Neural cell (in vitro differentiated cells): ENCODE data around the gene OGN. TPM values are rescaled to one million over a fixed set of nuclear protein-coding genes. Genes with fewer than 3 reads are reported as not detected.

Experiments
- H2AFZ ChIP-seq: fragments of 200-600, 300-800 bp; sonication (generic), shearing (Covaris generic); 2 replicates; pipeline ENCODE4 v1.6.0; 2014; ENCODE audit warnings: low read depth, mild to moderate bottlenecking, antibody characterized with exemption, low read length, moderate library complexity
- H3F3A ChIP-seq: fragments of 200-600 bp; shearing (Covaris generic); 2 replicates; pipeline ENCODE4 v1.6.1; 2016; ENCODE audit warnings: mild to moderate bottlenecking, moderate library complexity, mixed read lengths, antibody characterized with exemption, low read length; ENCODE audit not compliant: insufficient read depth, poor library complexity, severe bottlenecking
- H3K27ac ChIP-seq: fragments of 200-600, 300-800 bp; sonication (generic), shearing (Covaris generic); 2 replicates; pipeline ENCODE4 v1.5.1; 2014; ENCODE audit warnings: mild to moderate bottlenecking, low read length, moderate library complexity
- H3K27me3 ChIP-seq: fragments of 300-800, 200-600 bp; sonication (generic), shearing (Covaris generic); 2 replicates; pipeline ENCODE4 v1.6.0; 2014; ENCODE audit warnings: mild to moderate bottlenecking, low read depth, low read length, moderate library complexity; ENCODE audit not compliant: insufficient read depth
- H3K36me3 ChIP-seq: fragments of 300-800, 200-600 bp; sonication (generic), shearing (Covaris generic); 2 replicates; pipeline ENCODE4 v1.5.1; 2014; ENCODE audit warnings: mild to moderate bottlenecking, antibody characterized with exemption, low read length, moderate library complexity; ENCODE audit not compliant: insufficient read depth
- H3K4me2 ChIP-seq: fragments of 300-800, 200-600 bp; sonication (generic), shearing (Covaris generic); 2 replicates; pipeline ENCODE4 v1.6.0; 2014; ENCODE audit warnings: mild to moderate bottlenecking, low read length
- H3K4me3 ChIP-seq: fragments of 300-800, 200-600 bp; sonication (generic), shearing (Covaris generic); 2 replicates; pipeline ENCODE4 v1.5.1; 2014; ENCODE audit warnings: mild to moderate bottlenecking, low read length, moderate library complexity
- H3K79me2 ChIP-seq: fragments of 200-600 bp; shearing (Covaris generic); replicated peaks from 2 replicates; pipeline ENCODE4 v1.6.0; 2014; ENCODE audit warnings: mild to moderate bottlenecking, low read length, moderate library complexity; ENCODE audit not compliant: insufficient read depth
- H3K9ac ChIP-seq: fragments of 300-800, 200-600 bp; sonication (generic), shearing (Covaris generic); 2 replicates; pipeline ENCODE4 v1.6.1; 2016; ENCODE audit warnings: mild to moderate bottlenecking, low read length, mixed read lengths
- H3K9me2 ChIP-seq: fragments of 200-600 bp; shearing (Covaris generic); 2 replicates; pipeline ENCODE4 v1.6.1; 2016; ENCODE audit warnings: mild to moderate bottlenecking, low read length, mixed read lengths; ENCODE audit not compliant: insufficient read depth
- H3K9me3 ChIP-seq: fragments of 200-600, 300-800 bp; sonication (generic), shearing (Covaris generic); 2 replicates; pipeline ENCODE4 v1.6.1; 2016; ENCODE audit warnings: mild to moderate bottlenecking, mixed run types, low read length, moderate library complexity, mixed read lengths
- H4K20me1 ChIP-seq: fragments of 200-600 bp; shearing (Covaris generic); 2 replicates; pipeline ENCODE4 v1.6.1; 2016; ENCODE audit warnings: mild to moderate bottlenecking, mixed run types; ENCODE audit not compliant: insufficient read depth
- EP300 ChIP-seq: fragments of 450-650 bp; conservative IDR thresholded peaks from 2 replicates; pipeline ENCODE4 v1.6.1; 2014; ENCODE audit warnings: antibody characterized with exemption, mild to moderate bottlenecking, moderate library complexity; ENCODE audit not compliant: poor library complexity, severe bottlenecking
- EZH2 ChIP-seq: fragments of 200-600, 300-800 bp; shearing (Covaris generic), sonication (generic); IDR thresholded peaks from 2 replicates; pipeline ENCODE4 v1.6.1; 2014; ENCODE audit warnings: antibody characterized with exemption, low read length, borderline replicate concordance, mild to moderate bottlenecking; ENCODE audit not compliant: insufficient read depth, poor library complexity, severe bottlenecking
- MXI1 ChIP-seq: fragments of 450-650 bp; conservative IDR thresholded peaks from 2 replicates; pipeline ENCODE4 v1.6.1; 2014; ENCODE audit warnings: antibody characterized with exemption, mild to moderate bottlenecking; ENCODE audit not compliant: poor library complexity, severe bottlenecking
- POLR2AphosphoS5 ChIP-seq: IDR thresholded peaks from 2 replicates; pipeline ENCODE4 v1.6.1; 2012
- RAD21 ChIP-seq: fragments of 450-650 bp; conservative IDR thresholded peaks from 2 replicates; pipeline ENCODE4 v1.6.1; 2014; ENCODE audit warnings: antibody characterized with exemption, mild to moderate bottlenecking, moderate library complexity
- SMC3 ChIP-seq: fragments of 450-650 bp; conservative IDR thresholded peaks from 2 replicates; pipeline ENCODE4 v1.6.1; 2014; ENCODE audit warnings: antibody characterized with exemption, mild to moderate bottlenecking, moderate library complexity; ENCODE audit not compliant: poor library complexity
- TAF1 ChIP-seq: IDR thresholded peaks from 2 replicates; pipeline ENCODE4 v1.6.1; 2012; ENCODE audit warnings: low read depth
- polyA plus RNA-seq: library from polyadenylated mRNA; depleted of rRNA; stranded (reverse); fragments of >200 nt; gene quantifications from 2 replicates; pipeline ENCODE4 v1.2.3, GENCODE V29; 2014
- TF ChIP-seq, protein P1 (sequence below): IDR thresholded peaks from 2 replicates; pipeline ENCODE4 v1.6.1; 2012; ENCODE audit warnings: borderline replicate concordance
- TF ChIP-seq, protein P2 (sequence below): fragments of 450-650 bp; IDR thresholded peaks from 2 replicates; pipeline ENCODE4 v1.5.1; 2014; ENCODE audit warnings: antibody characterized with exemption, mild to moderate bottlenecking, moderate library complexity; ENCODE audit not compliant: poor library complexity, severe bottlenecking

Gene OGN
- polyA plus RNA-seq, 1 donor from 2014 or later = not detected

DNA sequence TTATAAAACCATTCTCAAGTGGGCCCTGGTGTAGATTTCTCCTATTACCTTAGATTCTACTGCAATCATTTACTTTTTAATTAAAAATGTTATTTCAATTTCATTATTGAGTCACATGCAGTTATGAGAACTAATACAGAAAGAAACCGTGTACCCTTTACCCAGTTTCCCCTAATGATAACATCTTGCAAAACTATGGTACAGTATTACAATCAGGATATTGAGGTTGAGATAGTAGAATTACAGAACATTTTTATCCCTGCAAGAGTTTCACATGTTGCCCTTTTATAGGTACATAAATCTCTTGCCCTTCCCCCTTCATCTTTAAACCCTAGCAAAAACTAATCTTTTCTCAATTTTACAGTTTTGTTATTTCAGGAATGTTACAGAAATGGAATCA, 30.9 kb upstream of the OGN start:
- no peak overlapping the region for H2AFZ ChIP-seq
- no peak overlapping the region for H3K4me3 ChIP-seq
- H3K27me3 ChIP-seq = no peaks in the 10 kb centered on the region
- no peaks in the 10 kb centered on the region for H4K20me1 ChIP-seq
- no peak overlapping the region for H3K9ac ChIP-seq
- no peaks in the 10 kb centered on the region for H3K9me2 ChIP-seq
- H3F3A ChIP-seq = no peaks in the 10 kb centered on the region
- no peaks in the 10 kb centered on the region for H3K36me3 ChIP-seq
- no peaks in the 10 kb centered on the region for H3K9me3 ChIP-seq
- TF ChIP-seq TAF1 (no peak), EP300 (no peak), MXI1 (no peak), SMC3 (no peak), RAD21 (no peak), EZH2 (no peak), POLR2AphosphoS5 (no peak)
- TF ChIP-seq, protein P1, sequence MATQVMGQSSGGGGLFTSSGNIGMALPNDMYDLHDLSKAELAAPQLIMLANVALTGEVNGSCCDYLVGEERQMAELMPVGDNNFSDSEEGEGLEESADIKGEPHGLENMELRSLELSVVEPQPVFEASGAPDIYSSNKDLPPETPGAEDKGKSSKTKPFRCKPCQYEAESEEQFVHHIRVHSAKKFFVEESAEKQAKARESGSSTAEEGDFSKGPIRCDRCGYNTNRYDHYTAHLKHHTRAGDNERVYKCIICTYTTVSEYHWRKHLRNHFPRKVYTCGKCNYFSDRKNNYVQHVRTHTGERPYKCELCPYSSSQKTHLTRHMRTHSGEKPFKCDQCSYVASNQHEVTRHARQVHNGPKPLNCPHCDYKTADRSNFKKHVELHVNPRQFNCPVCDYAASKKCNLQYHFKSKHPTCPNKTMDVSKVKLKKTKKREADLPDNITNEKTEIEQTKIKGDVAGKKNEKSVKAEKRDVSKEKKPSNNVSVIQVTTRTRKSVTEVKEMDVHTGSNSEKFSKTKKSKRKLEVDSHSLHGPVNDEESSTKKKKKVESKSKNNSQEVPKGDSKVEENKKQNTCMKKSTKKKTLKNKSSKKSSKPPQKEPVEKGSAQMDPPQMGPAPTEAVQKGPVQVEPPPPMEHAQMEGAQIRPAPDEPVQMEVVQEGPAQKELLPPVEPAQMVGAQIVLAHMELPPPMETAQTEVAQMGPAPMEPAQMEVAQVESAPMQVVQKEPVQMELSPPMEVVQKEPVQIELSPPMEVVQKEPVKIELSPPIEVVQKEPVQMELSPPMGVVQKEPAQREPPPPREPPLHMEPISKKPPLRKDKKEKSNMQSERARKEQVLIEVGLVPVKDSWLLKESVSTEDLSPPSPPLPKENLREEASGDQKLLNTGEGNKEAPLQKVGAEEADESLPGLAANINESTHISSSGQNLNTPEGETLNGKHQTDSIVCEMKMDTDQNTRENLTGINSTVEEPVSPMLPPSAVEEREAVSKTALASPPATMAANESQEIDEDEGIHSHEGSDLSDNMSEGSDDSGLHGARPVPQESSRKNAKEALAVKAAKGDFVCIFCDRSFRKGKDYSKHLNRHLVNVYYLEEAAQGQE = no peak
- TF ChIP-seq, protein P2, sequence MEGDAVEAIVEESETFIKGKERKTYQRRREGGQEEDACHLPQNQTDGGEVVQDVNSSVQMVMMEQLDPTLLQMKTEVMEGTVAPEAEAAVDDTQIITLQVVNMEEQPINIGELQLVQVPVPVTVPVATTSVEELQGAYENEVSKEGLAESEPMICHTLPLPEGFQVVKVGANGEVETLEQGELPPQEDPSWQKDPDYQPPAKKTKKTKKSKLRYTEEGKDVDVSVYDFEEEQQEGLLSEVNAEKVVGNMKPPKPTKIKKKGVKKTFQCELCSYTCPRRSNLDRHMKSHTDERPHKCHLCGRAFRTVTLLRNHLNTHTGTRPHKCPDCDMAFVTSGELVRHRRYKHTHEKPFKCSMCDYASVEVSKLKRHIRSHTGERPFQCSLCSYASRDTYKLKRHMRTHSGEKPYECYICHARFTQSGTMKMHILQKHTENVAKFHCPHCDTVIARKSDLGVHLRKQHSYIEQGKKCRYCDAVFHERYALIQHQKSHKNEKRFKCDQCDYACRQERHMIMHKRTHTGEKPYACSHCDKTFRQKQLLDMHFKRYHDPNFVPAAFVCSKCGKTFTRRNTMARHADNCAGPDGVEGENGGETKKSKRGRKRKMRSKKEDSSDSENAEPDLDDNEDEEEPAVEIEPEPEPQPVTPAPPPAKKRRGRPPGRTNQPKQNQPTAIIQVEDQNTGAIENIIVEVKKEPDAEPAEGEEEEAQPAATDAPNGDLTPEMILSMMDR = no peak
- H3K27ac ChIP-seq = no peak overlapping the region
- H3K4me2 ChIP-seq = no peak overlapping the region
- no peaks in the 10 kb centered on the region for H3K79me2 ChIP-seq

DNA sequence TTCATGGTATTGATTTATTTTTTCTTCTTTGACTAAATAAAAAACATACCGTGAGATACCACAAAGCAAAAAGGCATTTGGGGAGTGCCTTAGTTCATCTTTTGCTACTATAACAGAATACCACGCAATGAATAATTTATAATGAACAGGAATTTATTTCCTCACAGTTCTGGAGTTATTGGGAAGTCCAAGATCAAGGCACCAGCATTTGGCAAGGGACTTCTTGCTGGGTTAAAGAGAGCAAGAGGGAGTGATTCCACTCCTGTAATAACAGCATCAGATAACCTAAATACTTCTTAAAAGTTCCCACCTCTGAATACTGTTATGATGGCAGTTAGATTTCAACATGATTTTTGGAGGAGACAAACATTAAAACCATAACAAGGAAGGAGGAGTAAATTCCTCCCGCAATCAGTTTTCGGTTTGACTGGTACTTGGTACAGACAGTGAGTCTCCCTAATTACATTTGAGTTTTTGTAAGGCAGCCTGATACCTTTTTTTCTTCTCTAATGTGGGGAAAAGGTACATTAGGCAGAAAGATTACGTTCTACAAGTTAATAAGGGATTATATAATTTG, 28.7 kb upstream of the OGN start:
- no peaks in the 10 kb centered on the region for H3K9me3 ChIP-seq
- H3K9ac ChIP-seq = no peak overlapping the region
- no peak overlapping the region for H3K27ac ChIP-seq
- H4K20me1 ChIP-seq = no peaks in the 10 kb centered on the region
- H3K36me3 ChIP-seq = no peaks in the 10 kb centered on the region
- no peaks in the 10 kb centered on the region for H3K9me2 ChIP-seq
- TF ChIP-seq RAD21 (no peak), SMC3 (no peak), EZH2 (no peak), MXI1 (no peak), POLR2AphosphoS5 (no peak), TAF1 (no peak), EP300 (no peak)
- TF ChIP-seq, protein P1 = no peak
- TF ChIP-seq, protein P2 = no peak
- H3K4me3 ChIP-seq = no peak overlapping the region
- H2AFZ ChIP-seq = no peak overlapping the region
- no peaks in the 10 kb centered on the region for H3K79me2 ChIP-seq
- H3F3A ChIP-seq = no peaks in the 10 kb centered on the region
- H3K4me2 ChIP-seq = no peak overlapping the region
- no peaks in the 10 kb centered on the region for H3K27me3 ChIP-seq
